HG02943 (cell line): Measurements from ENCODE around the gene GPR153.

Experiments used
- ATAC-seq: cut with Tn5 transposase; IDR thresholded peaks from one replicate; pipeline ENCODE4 v1.9.1; 2021; ENCODE audit warnings: mild to moderate bottlenecking, low read depth, moderate library complexity; ENCODE audit not compliant: unreplicated experiment

Gene GPR153

DNA sequence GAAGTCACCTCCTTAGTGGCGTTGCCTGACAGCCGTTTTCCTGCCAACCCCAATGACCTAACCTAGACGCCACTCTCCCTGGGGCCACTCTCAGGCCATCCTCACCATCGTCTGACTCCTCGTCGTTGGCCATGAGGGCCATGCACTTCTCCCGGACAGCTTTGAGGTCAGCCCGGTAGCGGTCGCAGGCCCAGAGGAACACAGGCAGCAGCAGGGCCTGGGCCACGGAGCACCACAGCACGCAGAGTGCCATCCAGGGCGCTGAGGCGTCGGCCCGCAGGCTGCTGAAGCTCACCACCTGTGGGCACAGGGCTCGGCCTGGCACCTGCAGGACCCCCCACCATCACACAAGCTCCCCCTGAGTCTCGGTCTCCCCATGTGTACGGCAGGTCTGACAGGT is 9.7 kb downstream of the GPR153 start:
- no peak for ATAC-seq

DNA sequence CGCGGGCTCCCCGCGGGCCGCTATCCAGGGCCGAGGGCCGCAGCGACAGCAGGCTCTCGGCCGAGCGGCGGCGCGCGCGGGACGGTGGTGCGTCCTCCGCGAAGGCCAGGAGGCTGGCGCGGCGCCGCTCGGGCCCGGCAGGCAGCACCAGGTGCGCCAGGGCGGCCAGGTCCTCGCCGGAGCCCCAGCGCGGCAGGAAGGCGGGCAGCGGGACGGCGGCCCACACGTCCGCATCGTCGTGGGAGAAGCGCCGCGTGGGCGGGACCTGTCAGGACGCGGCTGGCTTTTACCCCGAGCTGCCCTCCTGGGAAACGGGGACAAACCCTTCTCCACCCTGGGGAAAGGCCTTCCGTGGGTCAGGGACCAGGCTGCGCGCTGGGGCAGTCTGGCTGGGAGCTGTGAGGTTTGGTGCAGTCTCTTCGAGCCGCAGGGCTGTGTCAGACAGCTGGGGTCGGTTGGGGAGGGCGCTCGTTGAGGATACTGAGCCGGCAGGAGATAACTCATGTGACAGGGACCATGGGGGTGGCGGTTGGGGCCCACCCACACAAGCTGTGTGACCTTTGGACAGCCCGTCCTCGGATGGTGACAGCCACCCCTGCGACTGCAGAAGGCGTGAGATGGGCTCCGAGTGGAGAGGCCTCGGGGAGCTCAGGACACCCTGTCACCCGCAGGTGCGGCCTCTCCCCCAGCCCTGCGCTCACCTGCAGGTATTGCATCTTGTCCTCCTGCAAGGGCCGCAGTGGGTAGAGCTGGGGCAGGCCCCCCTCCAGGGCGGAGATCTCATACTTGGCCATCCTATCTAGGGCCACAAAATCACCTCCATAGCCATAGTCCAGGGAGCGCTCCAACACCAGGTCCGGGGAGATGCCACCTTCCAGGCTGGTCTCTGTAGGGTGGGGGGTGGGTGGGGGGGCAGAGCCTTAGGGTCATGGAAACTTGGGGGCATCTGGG is 10.9 kb downstream of the GPR153 start:
- no peak for ATAC-seq

DNA sequence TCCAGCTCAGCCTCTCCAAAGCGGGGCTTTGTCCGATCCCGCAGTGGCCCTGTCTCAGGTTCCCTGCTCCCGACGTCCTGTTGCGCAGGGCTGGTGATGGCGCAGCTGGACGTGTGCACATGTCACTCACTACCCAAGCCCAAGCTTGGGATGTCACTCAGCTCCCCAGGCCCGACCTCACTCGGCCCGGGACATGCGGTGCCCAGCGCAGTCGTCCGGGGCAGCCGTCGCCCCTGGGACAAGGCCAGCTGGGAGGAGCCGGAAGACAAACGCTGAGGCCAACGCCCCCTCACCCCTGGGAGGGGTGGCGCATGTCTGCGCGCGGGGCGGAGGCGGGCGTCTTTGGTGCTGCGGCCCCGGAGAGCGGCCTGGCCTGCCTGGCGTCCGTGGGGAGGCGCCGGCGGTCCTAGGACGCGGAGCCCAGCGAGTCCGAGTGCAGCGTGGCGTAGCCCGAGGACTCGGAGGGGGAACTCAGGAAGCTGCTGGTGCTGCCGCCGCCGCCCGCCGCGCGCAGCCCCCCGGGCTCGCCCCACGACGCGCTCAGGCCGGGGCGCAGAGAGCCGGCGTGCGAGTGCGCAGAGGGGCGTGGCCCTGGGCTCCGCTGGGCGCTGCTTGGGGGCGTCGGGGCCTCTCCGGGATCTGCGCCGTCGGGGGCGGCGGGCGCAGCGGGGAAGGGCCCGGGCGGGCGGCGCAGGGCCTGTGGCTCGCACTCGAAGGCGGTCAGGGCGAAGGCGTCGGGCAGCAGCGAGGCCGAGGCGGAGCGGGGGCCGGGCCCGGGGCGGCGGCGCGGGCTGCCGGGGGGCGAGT is 11.8 kb downstream of the GPR153 start:
- no peak for ATAC-seq

DNA sequence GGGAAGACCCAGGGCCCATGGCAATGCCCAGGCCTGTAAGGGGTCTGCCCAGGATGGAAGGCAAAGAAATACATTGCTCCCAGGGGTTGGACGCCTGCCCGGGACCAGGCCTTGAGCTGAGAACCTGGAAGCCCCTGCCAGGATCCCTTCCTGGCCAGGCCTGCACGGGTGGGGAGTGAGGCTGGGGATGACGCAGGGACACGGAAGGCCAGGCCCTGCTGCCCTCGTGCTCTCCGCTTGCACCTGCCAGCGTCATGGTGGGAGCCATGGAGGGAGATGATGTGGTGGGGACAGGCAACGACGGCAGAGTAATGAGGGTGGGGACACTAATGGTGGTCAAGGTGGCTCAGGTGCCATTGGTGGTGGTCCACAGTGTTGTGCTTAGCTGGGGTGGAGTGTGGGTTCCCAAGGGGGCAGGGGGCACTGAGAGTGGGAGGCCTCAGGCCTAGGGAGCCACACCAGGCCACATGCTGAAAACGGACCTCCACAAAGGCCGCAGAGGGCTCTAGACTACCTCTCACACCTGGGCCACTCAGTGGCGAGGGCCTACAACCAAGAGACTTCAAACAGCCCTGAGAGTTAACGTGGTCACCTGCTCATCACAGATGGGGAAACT is 12.6 kb downstream of the GPR153 start:
- no peak for ATAC-seq

DNA sequence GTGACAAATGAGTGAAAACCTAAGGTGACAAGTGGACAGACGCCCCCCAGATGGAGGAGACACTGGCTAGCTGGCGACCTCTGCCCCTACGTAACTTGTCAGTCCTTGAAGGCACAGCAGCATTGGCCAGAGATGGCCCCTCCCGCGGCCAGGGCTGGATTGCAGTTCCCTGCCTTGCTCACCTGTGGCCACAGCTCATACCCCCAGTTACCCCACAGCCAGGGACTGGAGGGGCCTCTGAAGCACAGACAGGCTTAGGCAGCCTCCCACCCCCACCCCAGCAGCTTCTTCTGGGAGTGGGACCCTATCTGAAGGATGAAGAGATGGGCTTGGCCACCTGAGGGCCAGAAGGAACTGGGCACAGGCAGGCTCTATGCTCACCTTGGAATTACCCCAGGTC is 13.2 kb downstream of the GPR153 start:
- ATAC-seq: no peak

DNA sequence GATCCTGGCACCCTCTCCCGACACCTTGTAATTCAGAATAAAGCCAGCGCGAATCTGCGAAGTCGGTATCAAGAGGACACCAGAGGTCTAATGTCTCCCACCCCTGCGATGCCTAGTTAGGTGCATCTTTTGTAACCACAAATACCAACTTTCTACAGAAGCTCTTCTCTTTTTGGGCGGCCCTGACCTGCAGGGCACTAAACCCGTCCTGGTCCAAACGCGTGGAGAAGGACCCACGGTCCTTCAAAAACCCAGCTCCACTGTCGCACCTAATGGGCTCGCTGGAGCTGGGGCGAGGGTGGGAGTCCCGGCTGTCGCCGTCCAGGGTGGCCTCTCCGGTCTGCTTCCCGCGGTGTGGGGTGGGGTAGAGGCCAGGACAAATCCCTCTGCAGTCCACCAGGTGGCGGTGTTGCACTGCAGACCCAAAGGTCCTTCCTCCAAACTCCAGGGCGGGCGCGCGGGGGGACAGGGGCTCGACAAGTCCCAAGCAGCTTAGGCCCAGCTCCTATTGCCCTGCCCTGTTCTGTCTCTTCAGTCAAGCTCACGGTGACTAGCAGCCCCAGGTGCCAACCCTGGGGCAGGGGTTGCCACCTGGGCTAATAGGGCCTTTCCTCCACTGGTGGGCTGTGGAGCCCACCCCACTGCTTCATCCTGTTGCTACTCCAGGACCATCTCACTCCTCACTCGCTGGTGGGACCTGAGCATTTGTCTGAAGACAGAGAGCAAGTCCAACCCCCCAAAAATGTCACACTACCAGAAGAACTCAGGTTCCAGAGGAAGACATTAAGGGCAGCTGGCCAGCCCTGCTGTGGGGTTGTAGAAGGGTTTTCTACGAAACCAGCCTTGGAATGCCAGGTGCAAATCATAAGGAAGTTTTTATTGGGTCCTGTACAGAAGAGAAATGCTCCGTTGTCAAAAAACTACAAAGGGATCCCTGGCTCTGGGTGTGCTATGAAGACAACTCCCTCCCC is 14.1 kb downstream of the GPR153 start:
- no peak for ATAC-seq

DNA sequence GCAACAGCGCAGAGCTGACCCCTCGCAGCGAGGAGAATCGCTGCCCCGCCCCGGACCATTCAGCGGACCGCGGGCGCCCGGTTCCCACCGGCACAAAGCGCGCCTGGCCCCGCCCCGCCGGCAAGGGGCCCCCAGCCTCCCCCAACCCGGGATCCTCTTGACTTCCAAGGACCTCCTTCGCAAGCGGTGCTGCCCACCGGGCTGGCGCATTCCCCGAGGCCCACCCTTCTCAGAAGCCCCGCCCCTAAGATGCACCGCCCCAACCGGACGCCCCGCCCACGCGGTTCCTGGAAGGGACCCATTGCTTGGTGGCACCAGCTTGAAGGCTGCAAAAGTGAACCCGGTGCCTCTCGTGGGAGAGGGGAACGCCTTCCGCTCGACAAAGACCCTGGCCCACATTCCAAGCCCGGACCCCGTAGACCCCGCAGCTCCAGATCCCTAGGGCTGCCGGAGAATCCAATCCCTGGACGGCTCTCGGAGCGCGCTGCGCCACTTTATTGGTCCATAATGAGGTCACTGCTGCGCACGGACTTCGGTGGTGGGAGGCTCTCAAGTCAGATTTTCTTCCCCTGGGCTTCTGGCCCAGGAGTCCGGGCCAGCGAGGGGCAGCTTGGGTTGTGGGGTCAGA is 14.9 kb downstream of the GPR153 start:
- ATAC-seq: no peak

DNA sequence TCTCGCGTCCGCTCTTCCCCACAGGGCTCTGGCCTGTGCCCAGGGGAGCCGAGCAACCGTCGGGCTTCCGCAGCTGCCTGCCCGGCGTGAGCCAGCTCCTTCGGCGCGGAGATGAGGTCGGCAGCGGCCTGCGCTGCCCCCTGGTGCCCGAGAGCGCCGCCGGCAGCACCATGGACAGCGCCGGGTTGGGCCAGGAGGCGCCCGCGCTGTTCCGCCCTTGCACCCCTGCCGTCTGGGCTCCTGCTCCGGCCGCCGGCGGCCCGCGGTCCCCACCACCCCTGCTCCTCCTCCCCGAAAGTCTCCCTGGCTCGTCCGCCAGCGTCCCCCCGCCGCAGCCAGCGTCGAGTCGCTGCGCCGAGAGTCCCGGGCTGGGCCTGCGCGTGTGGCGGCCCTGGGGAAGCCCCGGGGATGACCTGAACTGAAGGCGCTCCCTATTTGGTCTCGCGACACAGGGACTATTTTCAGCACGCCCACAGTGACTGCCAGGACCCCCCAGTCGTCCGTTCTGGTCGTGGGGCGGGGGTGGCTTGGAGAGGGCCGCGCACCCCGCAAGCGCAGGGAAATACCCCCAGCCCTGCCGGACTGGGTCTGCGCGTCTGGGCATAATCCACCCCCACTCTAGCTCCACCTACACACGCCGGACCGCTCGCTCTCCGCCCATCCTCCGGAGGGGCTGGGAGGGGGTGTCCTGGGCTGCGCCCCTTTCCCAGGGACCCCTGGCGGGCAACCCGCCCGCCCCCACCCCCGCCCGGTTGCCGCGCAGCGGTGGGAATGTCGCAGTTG is 15.6 kb downstream of the GPR153 start:
- ATAC-seq: no peak

DNA sequence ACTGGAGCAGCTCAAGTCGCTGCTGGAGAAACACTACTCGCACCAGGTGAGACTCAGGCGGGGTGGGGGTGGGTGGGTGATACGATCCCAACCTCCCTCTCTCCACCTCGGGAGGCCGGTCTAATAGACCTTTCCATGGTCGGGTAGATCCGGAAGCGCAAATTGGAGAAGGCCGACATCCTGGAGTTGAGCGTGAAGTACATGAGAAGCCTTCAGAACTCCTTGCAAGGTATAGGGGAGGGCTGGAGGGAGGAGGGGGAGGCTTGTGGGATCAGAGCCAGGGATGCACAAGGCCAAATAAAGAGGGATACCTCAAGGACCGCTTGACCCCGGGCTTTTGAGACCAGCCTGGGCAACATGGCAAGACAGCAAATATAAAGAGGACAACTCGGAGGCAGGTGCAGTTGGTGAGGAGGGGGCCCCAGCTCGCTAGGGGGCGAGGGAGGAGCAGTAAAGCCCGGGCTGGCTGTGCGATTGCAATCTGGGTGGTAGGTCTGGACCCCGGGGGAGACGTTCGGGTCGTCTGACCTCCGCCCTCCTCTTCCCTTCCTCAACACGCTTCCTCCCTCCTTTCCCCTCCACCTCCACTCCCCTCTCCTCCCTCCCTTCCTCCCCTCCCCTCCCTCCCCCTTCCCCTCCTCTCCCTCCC is 16.4 kb downstream of the GPR153 start:
- ATAC-seq: no peak

DNA sequence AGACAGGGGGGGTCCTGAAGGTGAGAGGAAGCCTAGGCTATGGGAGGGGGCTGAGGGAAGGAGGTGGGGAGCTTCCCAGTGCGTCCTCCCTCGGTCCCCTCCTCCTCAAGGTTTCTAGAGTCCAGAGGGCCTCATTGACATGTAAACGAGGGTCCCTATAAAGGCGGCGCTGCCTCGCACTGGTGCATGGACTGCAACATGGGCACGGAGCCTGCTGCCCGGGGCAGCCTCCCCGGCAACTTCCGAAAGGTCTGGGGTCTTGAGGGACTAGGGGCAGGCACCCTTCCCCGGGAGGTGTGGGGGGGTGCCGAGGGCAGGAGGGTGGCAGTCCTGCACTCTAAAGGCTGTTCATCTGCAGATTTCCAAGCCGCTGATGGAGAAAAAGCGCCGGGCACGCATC is 16.9 kb downstream of the GPR153 start, which contains the start of gene HES3:
HES3 (plus strand) TSS at position 187 of the 400 bp plus-strand sequence; CDS start at position 374, 187 bp downstream.
- no peak for ATAC-seq

DNA sequence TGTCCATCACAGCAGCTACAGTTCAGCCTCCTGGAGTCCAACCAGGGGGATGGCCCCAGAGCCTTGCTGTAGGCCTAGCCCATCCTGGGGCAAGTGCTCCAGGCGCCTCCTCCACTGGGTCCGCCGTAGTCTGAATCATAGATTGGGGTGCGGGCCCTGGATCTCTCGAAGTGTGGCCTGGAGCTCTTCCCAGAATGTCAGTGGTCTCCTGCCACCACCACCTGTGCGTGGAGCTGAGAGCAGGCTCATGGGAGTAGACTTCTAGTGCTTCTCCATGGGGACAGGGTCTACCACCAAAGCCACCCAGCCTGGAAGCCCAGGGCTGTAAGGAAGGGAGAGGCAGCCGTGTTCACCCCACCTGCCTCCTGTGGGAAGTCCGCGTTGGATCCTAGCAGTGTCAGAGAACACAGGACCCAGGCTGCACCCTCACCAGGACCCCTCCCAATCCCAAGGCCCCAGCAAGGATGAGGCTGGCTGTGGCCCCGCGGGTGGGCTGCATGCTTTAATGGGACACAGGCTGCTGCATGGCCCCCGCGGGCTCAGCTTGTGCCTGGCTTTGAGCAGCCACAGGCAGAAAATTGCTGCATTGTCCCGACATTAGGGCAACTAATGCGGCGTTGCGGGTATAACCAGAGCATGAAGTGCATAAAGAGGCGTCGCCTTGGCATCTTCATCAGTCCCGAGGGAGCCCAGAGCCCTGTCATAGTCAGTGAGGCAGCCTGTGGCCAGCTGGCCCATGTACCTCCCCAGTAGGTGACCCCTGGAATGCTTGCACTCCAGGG is 17.7 kb downstream of the GPR153 start:
- ATAC-seq: no peak

DNA sequence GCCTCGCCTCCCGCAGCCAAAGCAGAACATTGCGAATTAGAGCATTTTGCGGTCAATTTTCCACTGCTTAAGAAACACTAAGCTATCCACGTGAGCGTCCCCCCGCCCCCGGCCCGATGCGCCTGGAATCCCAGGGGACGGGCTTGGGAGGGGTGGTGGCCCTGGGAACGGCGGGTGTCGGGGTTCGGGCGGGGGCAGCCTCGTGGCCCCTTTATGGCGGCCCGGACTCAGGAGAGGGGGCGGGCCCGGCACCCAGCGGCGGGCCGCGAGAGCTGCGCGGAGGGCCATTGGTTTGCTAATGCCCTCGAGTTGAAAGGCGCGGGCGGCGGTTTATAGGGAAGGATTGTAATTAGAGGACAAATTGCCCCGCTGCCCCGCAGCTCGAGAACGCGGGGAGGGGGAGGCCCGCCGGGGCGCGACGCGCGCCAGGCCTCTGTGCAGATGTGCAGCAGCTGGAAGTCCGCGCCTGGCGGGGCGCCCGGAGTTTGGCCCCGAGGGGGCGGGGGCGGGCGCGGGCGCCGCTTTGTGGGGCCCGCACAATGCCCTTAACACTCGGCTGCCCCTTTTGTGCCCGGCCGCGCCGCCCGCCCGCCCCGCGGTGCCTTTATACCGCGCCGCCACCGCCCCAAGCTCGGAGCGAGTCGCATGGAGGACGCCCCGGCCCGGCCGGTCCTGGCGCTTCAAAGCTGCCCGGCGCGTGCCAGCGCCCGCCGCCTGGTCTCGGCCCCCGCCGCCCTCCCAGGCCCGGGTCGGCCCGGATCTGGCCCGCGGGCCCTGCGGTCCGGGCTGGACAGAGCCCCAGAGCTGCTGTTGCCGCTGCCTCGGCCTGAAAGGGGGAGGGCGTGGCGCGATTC is 18.8 kb downstream of the GPR153 start:
- ATAC-seq: no peak

DNA sequence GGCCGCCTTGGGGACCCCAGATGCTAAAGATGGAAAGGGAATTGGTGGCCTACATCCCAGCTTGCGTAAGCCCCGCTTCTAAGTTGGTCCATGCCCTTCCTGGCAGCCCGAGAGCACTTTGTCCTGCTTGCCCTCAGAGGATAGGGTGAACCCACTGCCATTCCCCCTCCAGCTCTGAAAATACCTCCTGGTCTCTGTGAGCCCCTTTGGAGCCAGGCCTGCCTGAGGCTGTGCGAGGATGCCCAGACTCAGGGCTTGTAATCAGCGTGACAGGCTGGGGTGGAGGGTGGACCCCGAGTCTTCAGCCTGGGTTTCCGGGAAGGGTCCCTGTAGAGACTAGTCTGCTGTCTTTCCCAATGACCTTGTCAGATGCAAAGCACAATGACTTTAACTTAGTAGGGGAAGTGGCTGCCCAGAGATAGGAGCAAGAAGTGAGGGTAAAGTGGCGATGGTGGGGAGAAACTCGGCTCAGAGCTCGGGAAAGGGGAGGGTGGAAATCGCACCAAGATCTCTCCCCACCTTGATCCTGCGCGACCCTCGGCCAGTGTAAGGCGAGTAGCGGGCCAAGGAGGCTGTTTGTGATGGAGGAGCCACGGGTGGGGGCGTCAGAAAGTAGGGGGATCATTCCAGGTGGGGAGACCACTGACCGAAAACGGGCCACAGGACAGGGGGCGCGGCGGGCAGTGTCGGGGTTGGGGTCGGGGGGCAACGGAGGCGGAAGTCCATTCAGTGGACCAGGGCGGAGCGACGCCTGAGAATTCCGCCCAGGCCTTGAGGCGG is 19.6 kb downstream of the GPR153 start:
- ATAC-seq: no peak

DNA sequence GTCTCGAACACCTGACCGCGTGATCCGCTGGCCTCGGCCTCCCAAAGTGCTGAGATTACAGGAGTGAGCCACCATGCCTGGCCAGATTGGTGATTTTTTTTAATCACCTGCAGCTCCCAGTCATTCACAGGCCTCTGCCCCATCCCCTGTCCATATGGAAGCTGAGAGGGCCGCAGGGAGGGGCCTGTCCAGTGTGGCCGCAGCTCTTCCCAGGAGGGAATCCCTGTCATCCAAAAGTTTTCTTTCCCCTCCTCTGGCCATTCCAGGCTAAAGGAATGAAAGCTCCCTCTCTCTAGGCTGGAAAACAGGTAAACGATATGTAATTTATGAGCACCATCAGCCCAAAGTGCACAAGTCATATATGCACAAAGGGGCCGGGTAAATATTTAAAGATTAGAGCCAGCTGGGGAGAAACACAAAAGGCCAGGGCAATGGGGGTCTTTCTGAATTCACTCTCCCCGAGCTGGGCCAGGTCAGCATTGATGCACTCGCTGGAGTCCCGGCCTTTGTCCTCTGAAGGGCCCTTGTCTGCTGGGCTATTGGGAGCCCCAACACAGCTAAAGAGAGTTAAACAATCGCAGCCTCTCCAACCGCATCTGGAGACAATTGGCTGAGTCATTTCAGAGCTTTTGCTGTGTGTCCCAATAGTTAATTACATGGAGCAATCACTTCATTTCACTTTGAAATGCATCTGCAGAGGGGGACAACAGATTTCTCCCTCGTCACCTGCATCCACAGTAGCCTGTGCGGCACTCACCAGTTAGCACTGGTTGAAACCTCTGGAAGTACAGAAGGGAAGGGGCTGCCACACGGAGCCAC is 20.7 kb downstream of the GPR153 start:
- ATAC-seq: no peak

DNA sequence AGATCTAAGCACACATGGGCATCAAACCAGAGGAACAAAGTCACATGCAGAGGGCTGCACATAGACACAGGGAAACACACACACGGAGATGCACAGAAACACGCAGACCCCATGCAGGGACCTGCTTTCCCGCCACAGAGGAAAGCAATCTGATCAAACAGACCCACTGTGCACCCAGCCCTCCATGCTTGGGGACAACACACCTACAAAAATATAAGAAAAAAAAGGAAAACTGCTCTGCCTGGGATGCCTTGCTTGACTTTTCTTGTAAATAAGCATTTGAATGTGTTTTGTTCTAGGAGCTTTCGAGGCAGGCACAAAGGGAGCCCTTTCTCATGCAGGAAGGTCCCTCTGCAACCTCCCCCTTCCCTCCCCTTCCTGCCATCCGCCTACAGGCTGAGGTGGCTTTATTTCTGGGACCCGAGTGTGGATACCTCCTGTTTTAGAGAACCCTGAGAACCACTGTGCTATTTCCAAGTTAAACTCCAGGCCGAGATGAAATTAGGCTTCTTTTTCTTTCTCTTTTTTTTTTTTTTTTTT is 21.6 kb downstream of the GPR153 start:
- ATAC-seq: no peak
